NOMO-1 treated with DMSO at 0.1 percent for 48 hours (cell line): ENCODE data around the gene TEX28.
"Not testable (repeated sequence)": the region's sequence is repeated elsewhere in the genome, so short reads cannot be mapped to it uniquely, and the experiment has no call there.

Source experiments
- DNase-seq: peaks from one replicate; lab custom pipeline; 2025; ENCODE audit not compliant: unreplicated experiment; lab: John Stamatoyannopoulos, UW

Gene TEX28

DNA sequence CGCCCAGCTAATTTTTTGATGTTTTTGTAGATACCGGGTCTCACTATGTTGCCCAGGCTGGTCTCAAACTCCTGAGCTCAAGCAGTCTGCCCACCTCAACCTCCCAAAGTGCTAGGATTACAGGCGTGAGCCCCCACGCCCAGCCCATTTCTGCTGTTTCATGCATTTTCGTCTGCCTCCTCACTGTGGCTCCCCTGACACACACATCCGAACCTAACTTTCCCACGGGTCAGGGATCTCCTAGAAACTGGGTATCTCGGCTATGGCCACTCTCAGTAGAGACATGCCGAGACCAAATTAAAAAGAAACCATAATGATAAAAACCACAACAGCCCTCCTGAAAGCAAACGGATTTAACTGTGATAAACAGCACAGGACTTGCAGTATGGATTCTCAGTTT lies 46.8 kb downstream of the TEX28 start:
- not testable (repeated sequence) for DNase-seq

DNA sequence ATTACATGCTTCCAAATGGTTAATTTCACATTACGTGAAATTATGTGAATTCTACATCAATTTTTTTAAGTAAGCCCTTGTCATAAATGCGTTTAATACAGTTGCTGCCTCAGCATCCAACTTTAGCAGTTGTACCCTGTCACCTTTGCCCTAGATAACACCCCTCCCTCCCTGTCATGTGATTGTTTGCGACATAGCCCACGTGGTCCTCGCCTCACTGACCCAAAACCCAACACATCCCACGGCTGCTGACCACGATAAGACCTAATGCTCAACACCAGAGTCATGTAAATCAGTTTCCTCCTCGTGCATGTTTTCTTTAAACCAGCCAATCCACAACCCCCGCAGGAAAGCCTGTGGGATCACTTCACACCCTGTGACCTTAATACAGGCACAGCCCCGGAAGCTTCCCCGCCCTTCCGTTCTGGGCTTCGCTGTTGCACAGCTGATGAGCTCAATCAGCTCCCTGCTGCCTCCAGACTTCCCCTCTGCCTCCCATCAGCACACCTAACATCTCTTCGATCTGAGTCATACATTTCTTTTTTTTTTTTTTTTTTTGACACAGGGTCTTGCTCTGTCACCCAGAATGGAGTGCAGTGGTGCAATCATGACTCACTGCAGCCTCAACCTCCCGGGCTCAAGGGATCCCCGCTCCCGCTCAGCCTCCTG lies 47.4 kb downstream of the TEX28 start:
- not testable (repeated sequence) for DNase-seq

GRCh38 chrX:154239982-154240503 lies 54.9 kb downstream of the TEX28 start:
- not testable (repeated sequence) for DNase-seq

- not testable (repeated sequence) for DNase-seq
These were observed 55.9 kb downstream of the TEX28 start for GRCh38 chrX:154238939-154239559.

DNA sequence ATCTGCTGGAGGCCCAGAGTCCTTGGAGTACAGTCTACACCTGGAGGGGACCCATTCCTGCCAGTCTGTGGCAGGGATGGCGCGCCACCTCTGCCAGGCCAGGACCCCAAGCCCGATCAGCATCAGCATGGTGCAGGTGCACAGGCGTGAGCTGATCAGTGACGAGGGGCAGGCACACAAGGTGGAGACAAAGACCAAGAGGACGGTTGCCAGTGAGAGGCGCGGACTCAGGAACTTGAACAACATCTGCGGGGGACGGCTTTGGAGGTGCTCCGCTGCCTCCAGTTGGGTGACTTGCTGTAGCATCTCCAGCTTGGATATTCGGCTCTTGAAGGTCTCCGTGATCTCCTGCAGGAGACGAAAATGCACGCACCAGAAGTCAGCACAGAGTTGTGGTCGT lies 61.3 kb downstream of the TEX28 start:
- not testable (repeated sequence) for DNase-seq

DNA sequence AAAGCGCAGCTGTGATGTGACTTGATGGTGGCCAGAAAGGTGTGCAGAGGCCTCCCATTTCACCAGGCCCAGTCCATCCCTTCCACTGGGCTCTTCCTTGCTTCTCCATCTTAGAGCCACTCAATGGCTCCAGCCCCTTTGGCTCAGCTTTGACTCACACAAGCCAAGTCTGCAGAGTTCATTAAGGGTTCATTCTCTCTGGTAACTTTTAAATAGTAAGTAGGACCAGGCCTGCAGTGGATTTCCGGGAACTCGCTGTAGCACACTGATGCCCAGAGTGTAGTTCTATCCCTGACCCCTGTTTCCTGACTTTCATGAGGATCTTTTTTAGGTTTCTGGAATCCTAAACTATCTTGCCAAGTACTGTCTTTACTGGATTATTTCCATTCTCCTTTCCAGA lies 63.5 kb downstream of the TEX28 start:
- DNase-seq: not testable (repeated sequence)

GRCh38 chrX:154226706-154227105 lies 68.2 kb downstream of the TEX28 start:
- not testable (repeated sequence) for DNase-seq

DNA sequence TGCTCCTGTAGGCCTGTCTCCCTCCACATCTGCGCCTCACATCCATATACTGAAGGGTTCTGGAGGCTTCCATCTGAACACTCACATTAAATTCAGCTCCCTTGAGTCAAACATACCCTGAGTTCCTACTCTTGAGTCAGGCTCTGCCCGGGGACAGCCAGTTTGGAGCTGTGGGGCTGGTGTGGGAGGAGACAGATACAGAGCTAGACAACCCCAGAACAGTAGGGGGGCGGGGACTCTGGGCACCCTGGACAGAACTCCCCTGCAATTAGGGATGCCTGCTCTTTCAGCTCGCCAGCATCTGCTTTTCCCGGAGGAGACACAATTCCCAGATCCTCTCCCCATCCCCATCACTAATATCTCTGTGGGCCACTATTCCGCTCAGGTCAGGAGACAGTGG lies 69.6 kb downstream of the TEX28 start:
- DNase-seq: not testable (repeated sequence)
